Activated CD4-positive, alpha-beta T cell treated with anti-CD3 and anti-CD28 coated beads, Interleukin-2, Interleukin-4, amounts not matched to agents 100 ng/mL and 50 ng/mL, durations not matched to agents 16 hours and 8 hours (primary cell): ENCODE results near the gene KLHL26.

Experiments used
- DNase-seq: peaks from one replicate; pipeline ENCODE4 v3.0.0-alpha.2; 2020; ENCODE audit warnings: low spot score

KLHL26 gene

DNA sequence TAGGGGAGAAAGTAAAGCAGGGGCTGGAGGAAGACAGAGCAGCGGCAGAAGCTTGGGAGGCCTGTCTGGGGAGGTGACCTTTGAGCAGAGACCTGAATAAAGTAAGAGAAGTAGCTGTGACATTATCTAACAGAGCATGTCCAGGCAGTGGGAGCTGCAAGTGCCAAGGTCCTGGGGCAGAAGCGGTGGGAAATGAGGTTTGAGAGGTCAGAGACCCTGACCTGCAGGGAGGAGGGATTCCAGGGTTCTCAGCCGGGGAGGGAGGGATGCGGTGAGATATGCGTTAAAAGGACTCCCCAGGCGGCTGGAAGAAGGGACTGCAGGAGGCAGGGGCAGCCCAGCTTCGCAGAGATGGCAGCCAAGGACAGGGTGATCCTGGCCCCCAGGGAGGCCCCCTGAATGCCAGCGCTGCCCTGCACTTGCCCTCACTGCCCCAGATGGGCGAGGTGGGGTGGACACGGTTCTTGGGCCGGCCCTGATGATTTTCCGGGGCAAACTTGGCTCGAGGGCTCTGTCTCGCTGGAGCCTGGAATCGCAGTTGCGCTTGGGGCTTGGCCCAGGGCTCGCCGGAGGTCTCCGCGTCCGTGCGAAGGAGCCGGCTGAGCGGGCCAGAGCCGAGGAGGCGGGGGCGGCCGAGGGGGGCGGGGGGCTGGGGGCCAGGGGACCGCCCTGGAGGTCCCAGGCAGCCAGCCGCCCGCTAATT, 33.4 kb upstream of the KLHL26 start:
- DNase-seq = no peak

DNA sequence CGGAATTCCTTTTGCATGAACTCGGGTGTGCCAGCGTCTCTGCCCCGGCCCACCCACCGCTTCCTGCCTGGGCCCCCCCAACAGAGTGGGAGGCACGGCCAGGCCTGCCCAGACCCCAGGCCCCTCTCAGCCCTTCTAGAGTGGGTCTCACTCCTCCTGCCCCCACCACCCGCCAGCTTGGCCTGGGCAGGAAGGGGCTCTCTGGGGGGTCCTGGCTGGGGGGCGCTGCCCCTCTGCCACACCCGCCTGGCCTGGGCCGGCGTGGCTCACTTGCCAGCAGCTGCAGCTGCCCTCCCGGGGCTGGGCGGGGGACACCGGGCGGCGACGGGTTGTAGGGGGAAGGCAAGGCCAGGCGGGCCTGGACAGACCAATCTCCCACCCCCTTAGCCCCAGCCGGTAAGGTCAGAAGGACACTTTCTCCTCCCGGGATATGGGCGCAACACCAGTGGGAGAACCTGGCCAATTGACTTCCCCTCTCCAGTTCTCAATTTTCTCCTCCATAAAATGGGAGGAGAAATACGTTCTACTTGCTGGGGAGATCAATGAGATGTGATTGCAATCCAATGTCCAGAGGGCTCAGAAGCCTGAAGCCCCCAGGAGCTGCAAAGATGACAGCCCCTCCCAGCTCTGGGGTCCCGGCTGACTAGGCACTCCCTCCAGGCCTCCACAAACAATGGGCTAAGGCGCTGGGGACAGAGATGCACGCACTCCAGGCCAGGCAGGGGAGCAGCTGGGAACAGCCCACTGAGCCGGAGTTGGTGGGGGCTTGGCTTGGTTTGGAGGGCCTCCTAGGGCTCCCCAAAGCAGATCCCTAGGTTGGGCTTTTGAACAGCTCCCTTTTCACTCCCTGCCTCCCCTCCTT, 32.6 kb upstream of the KLHL26 start:
- DNase-seq = no peak

DNA sequence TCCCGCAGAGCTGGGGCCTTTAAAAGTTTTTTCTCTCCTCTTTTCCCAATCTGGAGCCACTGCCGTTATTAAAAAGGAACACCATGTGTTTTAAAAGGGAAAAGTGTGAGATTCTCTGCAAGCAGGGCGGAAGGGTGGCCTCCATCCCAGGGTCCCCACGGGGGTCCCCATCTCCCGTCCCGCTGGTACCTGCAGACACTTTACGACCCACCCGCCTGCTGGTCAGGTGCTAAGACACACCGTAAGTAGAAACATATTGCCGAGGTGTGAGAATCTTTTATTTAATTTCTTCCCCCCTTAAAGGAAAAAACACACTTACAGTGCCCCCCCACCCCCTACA, 32.0 kb upstream of the KLHL26 start:
- DNase-seq = no peak

- no peak for DNase-seq
These were observed 31.7 kb upstream of the KLHL26 start for GRCh38 chr19:18605196-18605545.

- DNase-seq = no peak
These were observed 31.1 kb upstream of the KLHL26 start for GRCh38 chr19:18605546-18606280.

DNA sequence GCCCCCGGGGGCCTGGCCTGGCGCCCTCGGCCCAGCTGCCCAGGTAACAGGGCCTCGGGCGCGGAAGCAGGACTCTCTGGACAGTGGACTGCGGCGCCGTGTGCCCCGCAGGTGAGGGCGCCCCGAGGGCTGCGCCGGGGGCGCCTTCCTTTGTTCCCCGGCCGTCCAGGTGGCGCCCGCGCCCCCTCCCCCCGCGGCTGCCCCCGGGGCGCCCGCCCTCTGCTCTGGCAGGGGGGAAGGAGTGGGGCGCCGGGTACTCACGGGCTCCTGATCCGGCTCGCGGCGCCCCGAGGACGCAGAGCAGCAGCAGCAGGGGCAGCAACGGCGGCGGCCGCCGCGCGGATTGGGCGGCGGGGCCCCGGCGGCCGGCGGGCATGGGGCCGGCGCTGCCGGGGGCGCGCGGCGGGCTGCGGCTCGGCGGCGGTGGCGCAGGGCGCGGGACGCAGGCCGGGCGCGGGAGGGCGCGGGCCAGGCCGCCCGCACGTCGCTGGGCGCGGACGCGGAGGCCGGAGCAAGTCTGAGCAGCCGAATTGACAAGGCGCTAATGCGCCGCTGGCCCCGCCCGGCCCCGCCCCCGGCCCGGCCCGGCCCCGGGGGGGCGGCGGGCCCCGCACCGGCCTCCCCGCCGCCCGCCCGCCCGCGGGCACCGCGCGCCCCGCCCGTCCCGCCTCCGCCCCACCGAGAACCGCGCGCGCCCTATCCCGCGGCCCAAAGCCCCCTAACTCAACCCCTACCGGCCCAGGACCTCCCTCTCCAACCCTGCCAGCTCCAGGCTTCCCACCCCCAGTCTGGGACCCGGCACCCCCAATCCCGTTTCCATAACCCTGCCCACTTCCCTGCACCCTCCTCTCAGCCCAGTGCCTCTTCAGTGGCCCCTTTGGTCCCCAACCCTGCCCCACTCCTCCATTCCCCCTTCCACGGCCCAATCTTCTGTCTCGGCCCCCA, 30.3 kb upstream of the KLHL26 start, which contains the start of gene CRLF1:
CRLF1 (minus strand) TSS at position 519 of the 945 bp plus-strand sequence; CDS start at position 376, 143 bp downstream.
- DNase-seq = no peak

GRCh38 chr19:18607226-18608101, 29.4 kb upstream of the KLHL26 start:
- no peak for DNase-seq

- no peak for DNase-seq
These were observed 28.6 kb upstream of the KLHL26 start for GRCh38 chr19:18608102-18608804.

DNA sequence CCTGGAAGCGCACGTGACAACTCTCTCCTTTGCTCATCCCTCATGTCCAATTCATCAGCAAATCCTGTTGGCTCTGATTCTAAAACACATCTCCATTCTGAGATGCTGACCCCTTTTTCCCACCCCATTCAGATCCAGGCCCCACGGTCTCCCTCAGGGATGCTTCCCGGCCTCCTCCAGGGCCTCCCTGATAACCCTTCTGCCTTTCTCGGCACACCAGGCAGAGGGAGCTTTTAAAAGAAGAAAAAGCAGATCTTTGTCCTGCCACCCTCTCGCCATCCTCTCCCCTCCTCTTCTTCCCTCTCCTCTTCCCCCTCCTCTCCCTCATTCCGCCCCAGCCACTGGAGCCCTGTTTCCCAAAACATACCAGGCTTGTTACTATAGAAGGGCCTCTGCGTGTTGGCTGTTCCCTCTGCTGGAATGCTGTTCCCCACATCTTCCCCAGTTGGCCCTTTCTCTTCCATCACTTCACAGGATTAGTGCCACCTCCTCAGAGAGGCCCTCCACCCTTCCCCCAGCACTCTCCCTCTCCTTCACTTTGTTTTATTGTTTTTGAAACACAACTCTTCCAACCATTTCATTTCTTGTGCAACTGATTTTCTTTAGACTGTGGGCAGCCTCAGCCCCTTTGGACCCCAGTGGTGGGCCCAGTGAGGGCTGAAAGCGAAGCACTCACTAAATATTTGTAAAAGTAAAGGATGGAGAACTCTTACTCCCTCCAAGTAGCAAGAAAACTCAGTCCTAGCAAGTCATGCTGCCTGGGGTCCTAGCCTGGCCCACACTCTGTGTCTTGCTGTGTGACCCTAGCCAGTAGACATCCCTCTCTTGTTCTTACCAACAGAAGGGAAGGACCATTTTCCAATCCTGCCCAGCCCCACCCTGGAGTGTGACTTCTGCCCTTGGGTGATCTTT, 27.8 kb upstream of the KLHL26 start:
- no peak for DNase-seq

DNA sequence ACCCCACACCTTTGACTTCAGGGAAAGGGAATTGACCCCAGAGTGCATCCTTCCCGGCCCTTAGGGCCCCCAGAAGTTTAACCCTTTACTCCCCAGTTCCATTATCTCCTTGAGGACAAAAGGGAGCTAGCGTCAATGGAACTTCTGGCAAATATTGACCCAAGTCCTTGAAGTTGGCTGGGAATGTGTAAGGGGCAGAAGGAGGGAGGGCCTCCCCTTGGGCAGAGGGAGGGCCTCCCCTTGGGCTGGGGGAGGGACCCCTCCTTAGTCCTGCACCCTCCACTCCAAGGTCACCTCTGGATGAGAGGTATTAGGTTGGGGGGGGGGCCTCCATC, 27.1 kb upstream of the KLHL26 start:
- DNase-seq = no peak

DNA sequence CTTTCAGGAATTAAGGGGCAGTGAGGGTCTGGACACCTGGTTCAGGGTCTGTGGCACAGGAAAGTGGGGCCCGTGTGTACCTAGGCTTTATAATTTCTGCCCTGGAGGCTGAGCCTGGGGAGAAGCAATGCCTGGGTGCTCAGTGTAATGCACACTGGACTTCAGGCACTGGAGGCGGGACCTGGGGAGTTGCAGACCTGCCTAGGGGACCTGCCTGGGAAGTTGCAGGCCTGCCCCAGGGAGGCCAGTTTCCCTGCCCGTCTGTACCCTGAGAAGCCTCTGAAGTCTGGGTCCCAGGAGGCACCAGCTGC, 26.6 kb upstream of the KLHL26 start:
- no peak for DNase-seq

DNA sequence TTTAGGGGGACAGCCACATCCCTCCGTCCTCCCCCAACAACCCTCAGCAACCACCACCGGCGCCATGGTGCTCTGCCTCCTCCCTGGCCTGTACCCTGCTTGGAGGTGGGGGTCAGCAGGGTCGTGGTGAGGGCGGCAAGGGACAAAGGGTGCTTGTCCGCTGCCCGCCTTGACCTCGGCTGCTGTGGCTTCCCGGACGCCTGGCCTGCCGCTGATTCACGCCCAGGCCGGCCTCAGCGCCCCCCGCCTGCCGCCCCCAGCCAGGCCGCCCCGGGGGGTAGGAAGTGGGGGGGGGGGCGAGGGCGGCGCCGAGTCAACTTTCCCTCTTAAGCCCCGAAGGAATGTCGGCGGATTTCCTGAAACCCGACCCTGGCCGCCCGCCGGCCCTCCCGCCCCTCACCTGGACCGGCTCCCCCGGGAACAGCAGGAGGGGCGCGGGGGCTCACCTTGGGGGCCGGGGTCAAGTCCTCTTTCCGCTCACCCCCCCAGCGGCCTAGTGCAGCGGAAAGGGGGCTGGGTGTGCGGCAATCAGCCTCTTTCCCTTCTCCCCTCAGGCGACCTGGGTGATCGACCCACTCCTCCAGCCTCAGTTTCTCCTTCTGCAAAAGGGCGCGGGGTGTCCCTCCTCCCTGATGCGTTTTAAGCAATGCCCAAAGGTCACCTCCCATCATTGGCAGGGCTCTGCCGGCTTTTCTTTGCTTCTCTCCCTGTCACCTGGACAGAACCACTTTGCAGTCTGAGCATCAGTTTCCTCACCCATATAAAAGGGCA, 26.1 kb upstream of the KLHL26 start:
- no peak for DNase-seq

GRCh38 chr19:18611327-18612050, 25.3 kb upstream of the KLHL26 start:
- no peak for DNase-seq

DNA sequence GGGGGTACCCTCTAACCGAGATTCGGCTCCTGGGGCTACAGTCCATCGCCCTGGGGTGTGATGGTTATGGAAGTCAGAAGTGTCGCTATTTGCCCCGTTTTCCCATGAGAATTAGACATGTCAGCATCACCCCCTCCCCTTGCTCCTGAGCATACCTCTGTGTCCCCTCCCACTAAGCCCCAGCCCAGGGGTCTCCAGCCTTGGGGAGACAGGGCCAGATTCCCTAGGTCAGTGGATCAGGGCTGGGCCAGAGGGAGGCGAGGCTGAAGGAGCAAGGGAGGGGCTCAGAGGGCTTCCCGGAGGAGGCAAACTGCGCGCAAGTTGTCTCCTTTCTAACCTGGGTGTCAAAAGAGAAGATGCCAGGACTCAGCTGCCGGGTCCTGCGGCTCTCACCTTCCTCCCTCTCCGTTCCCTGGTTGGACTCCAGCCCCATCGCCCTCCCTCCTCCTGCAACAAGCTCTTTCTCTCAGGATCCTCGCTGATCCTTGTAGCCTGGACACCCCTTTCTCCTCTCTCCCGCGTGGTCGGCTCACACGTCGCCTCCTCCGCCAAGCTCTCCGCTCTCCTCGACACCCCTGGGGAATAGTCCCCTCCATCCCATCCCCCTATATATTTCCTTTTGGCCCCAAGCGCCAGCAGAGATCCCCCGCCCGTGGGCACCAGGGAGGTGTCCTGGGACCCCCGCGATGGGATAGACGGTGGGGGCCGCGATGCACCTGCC, 24.6 kb upstream of the KLHL26 start:
- no peak for DNase-seq

DNA sequence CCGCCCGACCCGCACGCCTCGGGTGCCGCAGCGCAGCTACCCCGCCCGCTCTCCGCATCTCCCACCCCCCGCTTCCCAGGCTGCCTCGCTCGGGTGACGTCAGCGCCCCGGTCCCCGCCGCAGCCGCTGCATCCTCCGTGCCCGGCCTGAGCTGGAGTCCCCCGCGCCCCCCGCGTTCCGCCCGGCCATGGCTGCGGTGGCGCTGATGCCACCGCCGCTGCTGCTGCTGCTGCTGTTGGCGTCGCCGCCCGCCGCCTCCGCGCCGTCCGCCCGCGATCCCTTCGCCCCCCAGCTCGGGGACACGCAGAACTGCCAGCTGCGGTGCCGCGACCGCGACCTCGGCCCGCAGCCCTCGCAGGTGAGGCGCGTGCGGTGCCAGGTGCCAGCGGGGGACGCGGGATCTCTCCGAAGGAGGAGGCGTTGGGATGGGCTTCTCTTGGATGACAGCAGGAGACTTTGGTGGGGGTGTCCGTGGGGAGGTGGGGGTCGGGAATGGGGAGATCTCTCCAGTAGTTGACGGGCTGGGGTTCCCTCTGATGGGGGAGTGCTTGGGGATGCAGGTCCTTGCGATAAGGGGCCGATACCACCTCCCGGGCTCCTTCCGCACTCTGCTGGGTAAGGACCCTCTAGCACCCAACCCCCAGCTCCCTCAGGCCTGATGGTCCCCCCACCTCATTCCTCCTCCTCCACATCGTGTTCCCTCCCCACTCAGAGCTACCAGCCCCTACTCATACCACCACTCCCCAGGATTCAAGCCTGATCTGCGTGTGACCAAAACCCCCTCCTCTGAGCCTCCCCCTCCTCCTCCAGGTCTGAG, 23.8 kb upstream of the KLHL26 start, which contains the start of gene TMEM59L:
TMEM59L (plus strand) TSS at position 99 of the 817 bp plus-strand sequence; CDS start at position 188, 89 bp downstream.
- no peak for DNase-seq

DNA sequence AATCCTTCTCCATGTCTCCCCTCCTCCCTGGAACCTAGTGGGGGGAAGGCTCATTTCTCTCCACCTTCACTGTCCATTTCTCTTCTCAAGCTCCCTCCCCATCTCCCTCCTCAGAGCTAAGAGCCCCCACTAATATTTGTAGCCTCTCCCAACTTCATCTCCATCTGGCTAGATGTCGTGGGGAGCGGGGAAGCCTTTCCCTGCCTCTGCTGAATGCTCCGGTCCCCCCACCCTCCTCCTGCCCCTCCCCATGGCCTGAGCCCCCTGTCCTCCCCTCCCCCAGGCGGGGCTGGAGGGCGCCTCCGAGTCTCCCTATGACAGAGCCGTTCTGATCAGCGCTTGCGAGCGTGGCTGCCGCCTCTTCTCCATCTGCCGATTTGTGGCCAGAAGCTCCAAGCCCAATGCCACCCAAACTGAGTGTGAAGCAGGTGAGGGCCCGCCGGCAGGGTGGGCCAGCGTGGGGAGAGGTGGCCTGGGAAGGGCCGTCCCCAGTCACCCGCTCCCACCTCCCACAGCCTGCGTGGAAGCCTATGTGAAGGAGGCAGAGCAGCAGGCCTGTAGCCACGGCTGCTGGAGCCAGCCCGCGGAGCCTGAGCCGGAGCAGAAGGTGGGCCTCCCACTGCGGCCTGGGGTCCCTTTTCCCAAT, 23.1 kb upstream of the KLHL26 start:
- DNase-seq = no peak
